Keratinocyte (primary cell): ENCODE measurements around the gene CCDC34.

Experiments used
- EZH2 ChIP-seq: IDR thresholded peaks from one replicate; pipeline ENCODE4 v1.6.1; 2012; ENCODE audit warnings: inconsistent platforms, mild to moderate bottlenecking, low read length, moderate library complexity
- TF ChIP-seq, protein P1 (sequence below), 3 experiments: IDR thresholded peaks in 1 of 3; conservative IDR thresholded peaks in 1 of 3; optimal IDR thresholded peaks in 1 of 3; 2 replicates in 2 of 3; 3 replicates in 1 of 3; pipeline versions ENCODE3 to v1.5.1; 2011; ENCODE audit warnings: low read length in 3 of 3, mild to moderate bottlenecking in 3 of 3, moderate library complexity in 2 of 3, control low read depth in 1 of 3, inconsistent platforms in 1 of 3; ENCODE audit not compliant: insufficient read depth in 2 of 3; ENCODE audit errors: extremely low read depth in 1 of 3

DNA sequence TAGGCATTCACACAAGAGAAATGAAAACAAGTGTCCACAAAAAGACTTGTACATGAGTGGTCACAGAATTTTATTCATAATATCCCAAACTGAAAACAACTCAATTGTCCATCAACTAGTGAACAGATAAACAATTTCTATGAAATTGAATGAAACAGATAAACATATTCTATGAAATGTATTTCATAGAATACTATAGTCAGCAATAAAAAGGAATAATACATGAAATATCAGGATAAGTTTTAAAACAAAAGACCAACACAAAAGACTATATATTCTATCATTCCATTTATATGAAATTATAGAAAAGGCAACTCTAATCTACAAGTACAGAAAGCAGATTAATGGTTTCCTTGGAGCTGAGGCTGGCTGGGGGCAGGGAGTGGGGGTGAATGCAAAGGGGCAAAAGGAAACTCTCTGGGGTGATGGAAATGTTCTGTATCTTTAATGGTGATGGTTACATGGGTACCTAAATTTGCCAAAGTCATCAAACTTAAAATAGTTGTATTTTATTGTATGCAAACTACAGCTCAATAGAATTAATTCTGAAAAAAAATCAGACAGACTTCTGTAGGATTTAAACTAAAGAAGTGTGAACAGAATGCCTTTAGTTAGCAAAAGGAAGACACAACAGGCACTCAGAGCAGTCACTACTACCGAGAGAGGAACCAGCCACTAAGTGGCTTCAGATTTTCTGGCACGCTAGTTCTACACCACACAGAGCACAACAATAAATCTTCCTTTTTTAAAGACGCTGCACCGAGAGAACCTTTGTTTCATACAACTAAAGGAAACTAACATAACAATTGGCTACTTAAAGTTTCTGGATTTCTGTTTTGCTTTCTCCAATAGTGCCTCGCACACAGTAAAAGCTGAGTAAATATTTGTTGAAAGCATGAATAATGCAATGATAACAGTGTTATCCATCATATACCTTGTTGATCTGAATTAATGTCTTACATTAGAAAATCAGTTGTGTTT, 15.4 kb downstream of the CCDC34 start:
- TF ChIP-seq, protein P1, sequence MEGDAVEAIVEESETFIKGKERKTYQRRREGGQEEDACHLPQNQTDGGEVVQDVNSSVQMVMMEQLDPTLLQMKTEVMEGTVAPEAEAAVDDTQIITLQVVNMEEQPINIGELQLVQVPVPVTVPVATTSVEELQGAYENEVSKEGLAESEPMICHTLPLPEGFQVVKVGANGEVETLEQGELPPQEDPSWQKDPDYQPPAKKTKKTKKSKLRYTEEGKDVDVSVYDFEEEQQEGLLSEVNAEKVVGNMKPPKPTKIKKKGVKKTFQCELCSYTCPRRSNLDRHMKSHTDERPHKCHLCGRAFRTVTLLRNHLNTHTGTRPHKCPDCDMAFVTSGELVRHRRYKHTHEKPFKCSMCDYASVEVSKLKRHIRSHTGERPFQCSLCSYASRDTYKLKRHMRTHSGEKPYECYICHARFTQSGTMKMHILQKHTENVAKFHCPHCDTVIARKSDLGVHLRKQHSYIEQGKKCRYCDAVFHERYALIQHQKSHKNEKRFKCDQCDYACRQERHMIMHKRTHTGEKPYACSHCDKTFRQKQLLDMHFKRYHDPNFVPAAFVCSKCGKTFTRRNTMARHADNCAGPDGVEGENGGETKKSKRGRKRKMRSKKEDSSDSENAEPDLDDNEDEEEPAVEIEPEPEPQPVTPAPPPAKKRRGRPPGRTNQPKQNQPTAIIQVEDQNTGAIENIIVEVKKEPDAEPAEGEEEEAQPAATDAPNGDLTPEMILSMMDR (optimal IDR thresholded peaks at IDR 0.05 in 1 of 3, IDR thresholded peaks at IDR 0.05 in 1 of 3, conservative IDR thresholded peaks at IDR 0.05 in 1 of 3; ENCODE audit: extremely low read depth in 1 of 3, insufficient read depth in 2 of 3, low read length in 3 of 3), result no peak
- no peak for TF ChIP-seq EZH2
